ENCODE results near the gene FRMD4A. TPM values are rescaled to one million over a fixed set of nuclear protein-coding genes. Genes with fewer than 3 reads are reported as not detected.

Gene FRMD4A
- total RNA-seq, 2 donors from 2014 or later = 22.3 to 22.4 TPM

GRCh38 chr10:13683017-13683416, 647.7 kb downstream of the FRMD4A start:
- Mint-ChIP-seq H3K27me3 (ENCODE audit: insufficient read depth) (no peaks in the 10 kb centered on the region), H3K4me1 (peaks cover 14% of the 10 kb centered on the region), H3K27ac (no peak overlapping the region), H3K4me3 (no peak overlapping the region), H3K9me3 (no peaks in the 10 kb centered on the region), H3K36me3 (ENCODE audit: low read depth) (peaks cover 32% of the 10 kb centered on the region)
- no peak overlapping the region for H3K27ac ChIP-seq (ENCODE audit: low read depth, low read length)
- no peaks in the 10 kb centered on the region for H3K9me3 ChIP-seq (ENCODE audit: control insufficient read depth, low read length)
- DNase-seq = no peak
- H3K9ac ChIP-seq (ENCODE audit: extremely low read depth, low read length, poor library complexity, severe bottlenecking) = no peak overlapping the region
- H3K4me3 ChIP-seq (ENCODE audit: low read length) = no peak overlapping the region
- peaks cover 3% of the 10 kb centered on the region for H3K36me3 ChIP-seq (ENCODE audit: control insufficient read depth, insufficient read depth, low read length)
- WGBS, 2 experiments (ENCODE audit: insufficient coverage in 1 of 2, insufficient read length in 1 of 2) = 94 to 96% methylated on average over 12 to 13 of the region's 13 CpGs
- H3K4me1 ChIP-seq (ENCODE audit: control insufficient read depth, insufficient read depth, low read length) = no peaks in the 10 kb centered on the region
- no peaks in the 10 kb centered on the region for H3K27me3 ChIP-seq (ENCODE audit: control insufficient read depth, insufficient read depth, low read length, poor library complexity, severe bottlenecking)
- TF ChIP-seq CTCF (conservative IDR thresholded peaks at IDR 0.05) = no peak

GRCh38 chr10:13681960-13682359, 648.8 kb downstream of the FRMD4A start:
- 96 to 100% methylated on average over 5 to 7 of the region's 7 CpGs for WGBS, 2 experiments (ENCODE audit: insufficient coverage in 1 of 2, insufficient read length in 1 of 2)
- no peaks in the 10 kb centered on the region for H3K27me3 ChIP-seq (ENCODE audit: control insufficient read depth, insufficient read depth, low read length, poor library complexity, severe bottlenecking)
- peaks cover 13% of the 10 kb centered on the region for H3K4me1 Mint-ChIP-seq
- H3K27me3 Mint-ChIP-seq (ENCODE audit: insufficient read depth) = no peaks in the 10 kb centered on the region
- no peak for DNase-seq
- no peak for TF ChIP-seq CTCF (conservative IDR thresholded peaks at IDR 0.05)
- no peak overlapping the region for H3K27ac ChIP-seq (ENCODE audit: low read depth, low read length)
- H3K4me1 ChIP-seq (ENCODE audit: control insufficient read depth, insufficient read depth, low read length) = no peaks in the 10 kb centered on the region
- peaks cover 3% of the 10 kb centered on the region for H3K36me3 ChIP-seq (ENCODE audit: control insufficient read depth, insufficient read depth, low read length)
- H3K27ac Mint-ChIP-seq = no peak overlapping the region
- H3K9me3 Mint-ChIP-seq = no peaks in the 10 kb centered on the region
- no peak overlapping the region for H3K4me3 Mint-ChIP-seq
- H3K9ac ChIP-seq (ENCODE audit: extremely low read depth, low read length, poor library complexity, severe bottlenecking) = no peak overlapping the region
- H3K36me3 Mint-ChIP-seq (ENCODE audit: low read depth) = peaks cover 25% of the 10 kb centered on the region
- no peak overlapping the region for H3K4me3 ChIP-seq (ENCODE audit: low read length)
- H3K9me3 ChIP-seq (ENCODE audit: control insufficient read depth, low read length) = no peaks in the 10 kb centered on the region

- no peak overlapping the region for H3K9ac ChIP-seq (ENCODE audit: extremely low read depth, low read length, poor library complexity, severe bottlenecking)
- no peak for TF ChIP-seq CTCF (conservative IDR thresholded peaks at IDR 0.05)
- H3K27me3 Mint-ChIP-seq (ENCODE audit: insufficient read depth) = no peaks in the 10 kb centered on the region
- no peak for DNase-seq
- no peaks in the 10 kb centered on the region for H3K9me3 ChIP-seq (ENCODE audit: control insufficient read depth, low read length)
- peaks cover 25% of the 10 kb centered on the region for H3K36me3 Mint-ChIP-seq (ENCODE audit: low read depth)
- H3K27ac ChIP-seq (ENCODE audit: low read depth, low read length) = no peak overlapping the region
- H3K36me3 ChIP-seq (ENCODE audit: control insufficient read depth, insufficient read depth, low read length) = peaks cover 3% of the 10 kb centered on the region
- no peak overlapping the region for H3K4me3 Mint-ChIP-seq
- no peaks in the 10 kb centered on the region for H3K9me3 Mint-ChIP-seq
- H3K27me3 ChIP-seq (ENCODE audit: control insufficient read depth, insufficient read depth, low read length, poor library complexity, severe bottlenecking) = no peaks in the 10 kb centered on the region
- 83 to 92% methylated on average over 1 to 3 of the region's 4 CpGs for WGBS, 2 experiments (ENCODE audit: insufficient coverage in 1 of 2, insufficient read length in 1 of 2)
- H3K4me3 ChIP-seq (ENCODE audit: low read length) = no peak overlapping the region
- peaks cover 9% of the 10 kb centered on the region for H3K4me1 Mint-ChIP-seq
- H3K27ac Mint-ChIP-seq = no peak overlapping the region
- no peaks in the 10 kb centered on the region for H3K4me1 ChIP-seq (ENCODE audit: control insufficient read depth, insufficient read depth, low read length)
Observed at GRCh38 chr10:13681528-13681927, 649.2 kb downstream of the FRMD4A start.

Data from endodermal cell (in vitro differentiated cells).